ENCODE results near the gene RPS24.

- TF ChIP-seq CTCF (IDR thresholded peaks at IDR 0.05 in 8 of 11, conservative IDR thresholded peaks at IDR 0.05 in 3 of 11) (no peak), POLR2A (IDR thresholded peaks at IDR 0.05) (no peak), POLR2AphosphoS5 (IDR thresholded peaks at IDR 0.05) (no peak)
Observed at GRCh38 chr10:78045856-78046255, 12.2 kb downstream of the RPS24 start.

Data from spleen (tissue), 7 donors.